Embryonic facial prominence (tissue), 1 donor: ENCODE data around the gene PREX1.

Experiments used
- DNase-seq: peaks from one replicate; pipeline ENCODE4 v3.0.0-alpha.2; 2016; ENCODE audit errors: extremely low spot score

PREX1 gene

DNA sequence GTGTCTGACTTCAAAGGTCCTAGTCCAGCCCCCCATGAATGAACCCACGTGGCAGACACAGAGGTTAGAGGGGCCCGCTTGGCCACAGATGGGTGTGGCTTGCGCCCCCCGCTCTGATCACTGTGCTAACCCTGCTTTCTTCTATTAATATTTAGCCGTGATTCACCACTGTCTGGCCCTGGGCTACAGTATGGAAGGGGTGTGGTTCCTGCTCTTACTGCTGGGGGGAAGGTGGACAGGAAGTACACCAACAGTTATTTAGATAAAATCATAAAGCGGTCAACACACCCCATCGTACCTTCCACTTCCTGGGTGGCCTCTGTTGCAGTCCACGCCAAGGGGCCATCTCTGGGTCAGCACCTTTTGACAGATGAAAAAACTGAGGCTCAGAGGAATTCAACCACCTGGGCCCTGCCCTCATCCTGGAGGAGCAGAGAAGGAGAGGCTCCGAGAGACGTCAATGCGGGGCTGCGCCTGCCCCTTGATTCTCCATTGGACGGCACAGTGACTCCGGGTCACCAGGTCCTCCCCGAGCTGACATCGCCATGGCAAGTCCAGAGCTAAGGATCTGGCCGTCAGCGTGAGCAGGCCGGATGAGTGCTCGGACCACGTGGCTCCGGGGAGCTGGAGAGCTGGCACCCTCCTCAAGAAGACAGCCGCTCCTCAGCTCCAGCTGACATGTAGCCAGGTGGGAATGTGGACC lies 206.3 kb downstream of the PREX1 start:
- no peak for DNase-seq

DNA sequence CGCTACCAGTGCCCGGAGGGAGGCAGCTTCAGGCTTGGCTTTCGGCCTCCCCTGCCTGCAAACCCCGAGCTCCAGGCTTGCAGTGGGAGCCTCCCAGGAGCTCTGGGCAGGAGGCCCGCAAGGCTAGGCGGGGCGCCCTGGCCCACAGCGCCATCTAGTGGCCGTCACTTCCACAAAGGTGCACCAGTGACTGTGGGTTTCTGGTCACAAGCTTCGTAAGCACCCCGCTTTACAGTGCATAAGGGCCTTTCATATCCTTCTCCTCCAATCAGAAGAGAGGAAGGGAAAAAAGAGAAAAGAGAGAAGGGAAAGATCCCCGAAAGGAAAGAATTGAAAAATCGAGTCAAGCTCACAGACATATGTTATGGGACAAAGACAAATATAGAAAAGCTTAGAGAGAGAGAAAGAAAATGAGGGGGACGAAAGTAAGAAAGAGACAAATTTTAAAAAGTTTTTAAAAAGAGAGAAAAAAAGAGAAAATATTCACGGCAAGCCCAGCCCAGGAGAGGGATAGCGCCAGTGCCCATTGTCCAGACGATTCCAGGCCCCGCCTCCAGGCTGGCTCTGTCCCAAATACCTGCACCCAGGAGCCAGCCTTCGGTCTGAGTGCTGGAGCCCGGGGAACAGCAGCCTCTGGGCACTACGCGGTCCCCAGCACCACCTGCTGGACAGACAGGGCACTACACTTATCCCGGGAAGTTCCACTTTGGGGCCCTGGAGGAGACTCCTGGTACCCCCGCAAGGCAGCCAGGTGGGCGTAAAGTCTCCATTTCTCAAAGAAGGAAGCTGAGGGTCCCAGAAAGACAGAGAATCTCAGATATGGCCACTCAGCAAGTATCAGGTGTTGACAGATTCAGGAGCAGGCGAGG lies 207.1 kb downstream of the PREX1 start:
- DNase-seq, result peak; percentile 78

DNA sequence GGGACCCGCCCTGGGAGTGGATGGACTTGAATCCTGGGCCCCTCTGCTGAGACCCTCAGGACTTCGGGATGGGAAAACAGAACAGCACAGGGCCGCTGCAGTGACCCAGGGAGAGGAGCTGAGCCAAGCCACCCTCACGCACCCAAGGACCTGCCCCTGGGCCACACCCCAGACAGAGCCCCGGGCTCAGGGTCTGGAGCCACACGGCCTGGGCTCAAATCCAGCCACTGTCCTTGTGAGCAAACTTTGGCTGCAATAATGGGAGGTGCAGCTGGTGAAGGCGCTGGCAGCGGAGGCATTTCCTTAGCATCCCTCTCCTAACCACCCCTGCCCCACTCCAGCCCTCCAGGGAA lies 207.7 kb downstream of the PREX1 start:
- no peak for DNase-seq

DNA sequence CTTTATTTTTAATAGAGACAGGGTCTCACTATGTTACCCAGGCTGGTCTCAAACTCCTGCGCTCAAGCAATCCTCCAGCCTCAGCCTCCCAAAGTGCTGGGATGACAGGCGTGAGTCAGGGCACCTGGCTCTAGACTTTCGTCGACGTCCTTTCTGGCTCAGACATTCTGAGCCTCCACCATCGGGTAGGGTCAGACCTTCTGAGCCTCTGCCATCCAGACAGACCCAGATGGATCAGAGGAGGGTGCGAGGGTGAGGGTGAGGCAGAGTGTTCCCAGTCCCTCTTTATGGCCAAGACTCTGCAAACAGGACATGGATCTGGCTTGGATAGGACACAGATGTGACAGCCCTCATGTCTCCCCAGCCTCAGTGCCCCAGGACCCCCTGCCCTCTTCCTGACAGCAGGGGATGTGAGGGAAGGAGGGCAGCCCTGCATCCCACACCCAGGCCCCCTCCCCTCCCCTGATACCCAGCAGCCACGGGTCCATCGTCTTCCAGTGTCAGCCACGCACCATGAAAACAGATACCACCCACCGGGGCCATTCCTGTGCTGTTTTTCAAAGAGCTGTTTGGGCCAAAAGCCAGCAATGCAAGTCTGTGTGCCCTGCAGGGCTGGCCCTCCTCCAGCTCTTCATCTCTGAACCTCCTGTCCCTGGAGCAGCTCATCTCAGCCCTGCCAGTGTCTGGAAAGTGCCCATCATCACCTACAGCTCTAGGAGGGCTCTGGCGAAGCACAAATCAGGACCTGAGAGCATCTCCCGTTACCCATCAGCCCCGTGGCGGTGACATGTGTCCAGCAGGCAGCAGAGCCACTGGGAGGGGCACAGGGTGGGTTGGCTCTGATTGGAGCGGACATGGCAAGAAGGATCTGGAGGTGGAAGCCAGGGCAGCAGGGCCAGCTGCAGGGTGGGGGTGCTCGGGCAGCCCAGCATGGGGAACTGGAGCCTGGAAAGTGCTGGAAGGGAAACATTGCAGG lies 208.4 kb downstream of the PREX1 start:
- no peak for DNase-seq

DNA sequence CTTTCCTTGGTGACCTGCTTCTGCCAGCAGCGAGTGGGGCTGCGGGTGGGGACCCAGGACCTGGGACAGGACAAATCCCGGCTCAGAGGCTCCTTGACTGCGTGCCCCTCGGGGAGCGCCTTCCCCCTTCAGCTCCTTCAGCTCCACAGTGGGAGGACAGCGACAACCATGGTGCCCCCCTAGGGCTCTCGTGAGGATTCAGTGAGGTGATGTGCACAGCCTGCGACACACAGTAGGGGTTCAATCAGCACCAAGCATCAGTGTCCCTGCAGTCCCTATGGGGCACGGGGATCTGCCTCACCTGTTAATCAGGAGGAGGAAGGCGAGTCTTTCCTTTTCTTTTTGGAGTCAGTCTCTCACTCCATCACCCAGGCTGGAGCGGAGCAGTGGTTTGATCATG lies 209.2 kb downstream of the PREX1 start:
- no peak for DNase-seq

DNA sequence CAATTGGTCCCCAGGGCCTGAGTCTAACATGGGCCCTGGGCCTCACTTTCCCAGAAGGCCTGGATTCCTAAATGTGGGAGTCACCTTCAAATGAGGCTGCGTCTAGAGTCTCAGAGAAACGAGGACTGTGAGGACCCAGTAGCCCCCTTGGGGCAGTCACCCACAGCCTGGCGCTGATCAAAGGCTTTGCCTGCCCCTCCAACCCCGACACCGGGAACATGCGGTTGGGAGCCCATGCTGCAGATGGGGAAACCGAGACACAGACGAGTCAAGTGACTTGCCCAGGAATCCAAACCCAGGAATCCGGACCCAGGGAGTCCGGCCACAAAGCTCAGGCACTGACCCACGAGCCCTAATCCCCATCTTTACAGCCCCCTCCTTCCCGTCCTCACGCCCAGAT lies 209.7 kb downstream of the PREX1 start:
- no peak for DNase-seq

DNA sequence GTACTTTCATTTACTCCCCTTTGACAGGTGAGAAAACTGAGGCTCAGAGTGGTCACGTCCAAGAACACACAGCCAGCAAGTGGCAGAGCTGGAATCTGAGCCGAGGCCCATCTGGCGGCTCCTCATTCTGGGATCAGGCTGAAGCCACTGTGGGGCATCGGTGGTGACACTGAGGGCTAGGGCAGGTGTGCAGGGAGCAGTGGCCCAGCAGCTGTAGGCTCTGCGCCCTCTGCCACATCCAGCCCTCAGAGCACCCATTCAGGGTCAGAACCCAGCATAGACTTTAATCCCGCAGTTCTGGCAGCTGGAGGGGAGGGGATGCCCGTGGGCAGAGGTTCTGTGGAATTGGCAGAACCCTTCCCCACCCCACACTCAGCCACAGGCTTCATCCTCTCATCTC lies 210.3 kb downstream of the PREX1 start:
- DNase-seq, result no peak

DNA sequence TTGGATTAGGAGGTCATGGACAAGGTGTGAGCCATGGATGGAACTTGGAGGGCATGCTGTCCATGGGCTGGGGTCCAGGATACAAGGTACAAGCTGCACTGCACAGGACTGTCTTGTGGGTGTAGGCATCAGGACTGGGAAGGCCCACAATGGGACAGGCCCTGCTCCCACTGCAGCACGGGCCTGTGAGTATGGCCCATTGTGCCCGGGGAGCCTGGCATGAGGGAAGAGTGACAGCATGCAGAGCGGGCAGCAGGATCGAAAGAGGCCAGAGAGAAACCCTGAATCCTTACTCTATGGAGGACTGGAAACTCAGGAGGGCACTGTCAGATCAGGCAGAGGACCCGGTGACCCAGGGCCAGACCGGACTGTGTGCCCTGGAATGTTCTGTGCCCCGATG lies 211.3 kb downstream of the PREX1 start:
- no peak for DNase-seq

DNA sequence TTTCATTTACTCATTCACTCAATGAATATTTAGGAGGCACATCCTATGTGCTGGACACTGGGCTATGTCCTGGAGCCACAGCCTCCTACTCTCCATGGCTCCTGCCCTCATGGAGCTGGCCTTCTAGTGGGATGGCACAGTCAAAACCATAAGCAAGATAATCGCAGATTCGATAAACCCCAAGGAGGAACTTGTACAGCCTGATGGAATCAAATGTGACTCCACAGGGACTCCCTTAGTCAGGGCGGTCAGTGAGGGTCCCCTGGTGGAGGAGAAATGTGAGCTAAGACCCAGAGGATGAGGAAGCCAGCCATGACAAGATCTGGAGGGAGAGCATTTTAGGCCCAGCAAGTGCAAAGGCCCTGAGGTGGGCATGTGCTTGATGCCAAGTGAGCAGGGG lies 211.9 kb downstream of the PREX1 start:
- DNase-seq, result no peak

DNA sequence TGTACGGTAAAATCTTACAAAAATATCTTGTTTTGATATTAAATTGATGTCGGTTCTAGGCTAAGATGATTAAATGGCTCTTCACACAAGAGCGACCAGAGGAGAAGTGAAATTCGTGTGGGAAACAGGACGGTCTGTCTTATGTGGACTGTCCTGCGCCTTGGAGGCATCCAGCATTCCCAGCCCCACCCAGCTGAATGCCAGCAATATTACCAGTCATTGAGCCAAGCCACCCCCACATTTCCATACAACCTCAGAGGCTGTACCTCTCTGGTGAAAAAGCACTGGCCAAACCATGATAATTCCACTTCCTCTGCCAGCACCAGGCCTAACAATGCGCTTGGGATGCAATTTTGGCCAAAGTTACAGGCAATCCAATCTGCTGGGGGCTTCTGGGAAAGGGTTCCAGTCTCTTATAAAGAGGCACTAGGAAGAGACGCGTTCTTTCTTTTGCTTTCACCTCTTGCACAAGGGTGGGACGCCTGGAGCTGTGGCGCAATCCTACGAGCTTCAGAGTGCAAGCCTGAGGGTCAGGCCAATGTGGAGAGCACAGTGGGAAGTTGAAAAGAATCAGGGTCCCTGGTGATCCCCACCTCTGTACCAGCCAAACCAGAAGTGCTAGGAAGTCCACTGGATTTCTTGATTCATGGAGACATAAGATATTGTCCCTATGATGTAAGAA lies 213.1 kb downstream of the PREX1 start:
- no peak for DNase-seq

DNA sequence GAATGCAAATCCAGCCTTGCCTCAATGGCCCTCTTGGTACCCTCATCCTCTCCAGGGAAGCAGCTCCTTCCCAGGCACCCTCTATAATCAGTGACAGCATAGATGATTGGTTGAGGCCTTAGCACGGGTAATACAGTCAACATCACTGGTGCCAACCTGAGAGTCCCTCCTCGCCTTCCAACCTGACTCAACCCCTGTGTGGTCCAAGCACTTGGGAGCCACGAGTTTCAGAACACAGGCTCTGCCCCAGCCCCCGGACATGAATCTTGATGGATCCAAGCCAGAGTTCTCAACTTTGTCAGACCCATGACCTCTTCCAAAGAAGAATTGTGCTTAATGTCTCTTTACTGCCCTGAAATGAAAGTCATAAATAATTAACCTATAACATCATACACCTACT lies 213.9 kb downstream of the PREX1 start:
- no peak for DNase-seq

DNA sequence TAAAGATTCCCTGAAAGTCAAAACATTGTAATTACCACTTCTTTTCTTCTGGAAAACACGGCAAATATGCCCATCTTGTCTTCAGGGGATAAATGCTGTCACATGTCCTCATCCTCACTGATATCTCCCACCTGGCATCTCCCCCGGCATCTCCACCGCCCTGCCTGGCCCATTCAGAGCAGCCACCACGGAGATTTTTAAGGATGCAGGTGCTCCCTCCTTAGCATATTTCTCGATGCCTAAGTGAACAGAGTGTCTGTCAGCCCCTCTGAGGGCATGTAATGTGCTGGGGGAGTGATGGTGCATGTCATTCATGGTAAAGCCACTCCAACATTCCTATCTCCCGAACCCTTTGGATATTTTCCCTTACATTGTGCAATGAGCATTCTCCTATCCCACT lies 215.5 kb downstream of the PREX1 start:
- DNase-seq, result no peak

DNA sequence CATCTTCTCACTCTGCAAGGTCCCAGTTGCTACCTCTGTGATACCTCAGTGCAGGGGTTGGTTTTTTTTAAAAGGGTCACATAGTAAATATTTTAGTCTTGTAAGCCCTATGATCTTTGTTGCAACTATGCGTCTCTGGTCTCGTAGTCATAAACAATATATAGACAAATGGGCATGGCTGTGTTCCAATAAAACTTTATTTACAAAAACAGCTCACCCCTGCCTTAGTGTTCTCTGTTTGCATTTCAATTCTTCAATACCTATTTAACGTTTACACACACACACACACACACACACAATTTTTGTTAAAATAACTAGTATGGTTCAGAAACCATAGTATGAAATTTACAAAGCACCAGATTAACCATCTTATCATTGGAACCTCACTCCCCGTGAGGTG lies 216.8 kb downstream of the PREX1 start:
- no peak for DNase-seq

DNA sequence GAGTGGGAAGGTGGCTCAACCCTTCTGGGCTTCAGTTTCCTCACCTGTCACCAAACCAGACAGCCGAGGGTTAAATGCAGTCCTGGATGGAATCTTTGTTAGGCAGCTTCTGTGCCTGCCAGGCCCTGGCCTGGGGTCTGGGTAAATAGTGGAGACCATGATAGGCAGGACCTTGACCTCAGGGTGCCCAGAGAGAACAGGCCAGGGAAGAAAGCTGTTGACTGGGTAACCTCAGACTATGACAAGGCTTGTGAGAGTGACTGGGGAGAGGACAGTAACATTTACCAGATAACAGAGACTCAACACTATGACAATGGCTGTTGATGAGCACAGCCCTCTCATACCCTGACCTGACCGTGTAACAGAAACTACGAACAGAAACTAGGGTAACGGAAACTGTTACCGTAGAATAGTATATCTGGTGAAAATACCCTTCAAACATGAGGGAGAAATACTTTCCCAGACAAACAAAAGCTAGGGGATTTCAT lies 218.3 kb downstream of the PREX1 start:
- no peak for DNase-seq

DNA sequence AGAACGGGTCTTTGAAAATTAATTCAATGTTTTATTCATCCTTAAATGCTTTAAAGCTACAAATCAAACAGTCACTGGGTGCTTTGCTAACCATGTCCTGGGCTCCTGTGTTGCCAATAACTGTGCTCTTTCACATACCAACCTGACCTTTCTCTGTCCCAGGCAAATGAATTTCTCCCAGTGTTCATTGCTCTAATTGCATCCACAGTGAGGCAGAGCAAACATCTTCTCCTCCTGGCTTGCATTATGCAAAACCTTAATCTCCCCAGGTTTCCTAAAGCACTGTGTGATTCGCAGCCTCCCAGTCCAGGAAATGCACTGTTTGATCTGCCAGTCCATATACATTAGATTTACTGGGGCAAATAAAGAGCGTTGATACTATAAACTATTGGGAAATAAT lies 219.0 kb downstream of the PREX1 start:
- DNase-seq, result no peak

DNA sequence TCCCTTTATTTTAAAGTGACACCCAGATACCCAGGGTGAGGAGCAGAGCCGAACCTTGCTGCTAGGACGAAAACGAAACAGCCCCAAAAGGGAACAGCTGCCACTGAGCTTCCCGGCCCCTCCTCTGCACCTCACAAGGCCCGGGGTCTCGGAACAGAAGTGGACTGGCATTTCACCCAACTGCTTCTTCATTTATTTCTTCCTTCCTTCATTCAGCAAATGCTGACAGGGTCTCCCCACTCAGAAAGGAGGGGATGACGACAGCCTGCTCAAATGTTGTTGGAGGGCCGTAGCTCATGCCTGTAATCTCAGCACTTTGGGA lies 220.3 kb downstream of the PREX1 start:
- DNase-seq, result no peak

DNA sequence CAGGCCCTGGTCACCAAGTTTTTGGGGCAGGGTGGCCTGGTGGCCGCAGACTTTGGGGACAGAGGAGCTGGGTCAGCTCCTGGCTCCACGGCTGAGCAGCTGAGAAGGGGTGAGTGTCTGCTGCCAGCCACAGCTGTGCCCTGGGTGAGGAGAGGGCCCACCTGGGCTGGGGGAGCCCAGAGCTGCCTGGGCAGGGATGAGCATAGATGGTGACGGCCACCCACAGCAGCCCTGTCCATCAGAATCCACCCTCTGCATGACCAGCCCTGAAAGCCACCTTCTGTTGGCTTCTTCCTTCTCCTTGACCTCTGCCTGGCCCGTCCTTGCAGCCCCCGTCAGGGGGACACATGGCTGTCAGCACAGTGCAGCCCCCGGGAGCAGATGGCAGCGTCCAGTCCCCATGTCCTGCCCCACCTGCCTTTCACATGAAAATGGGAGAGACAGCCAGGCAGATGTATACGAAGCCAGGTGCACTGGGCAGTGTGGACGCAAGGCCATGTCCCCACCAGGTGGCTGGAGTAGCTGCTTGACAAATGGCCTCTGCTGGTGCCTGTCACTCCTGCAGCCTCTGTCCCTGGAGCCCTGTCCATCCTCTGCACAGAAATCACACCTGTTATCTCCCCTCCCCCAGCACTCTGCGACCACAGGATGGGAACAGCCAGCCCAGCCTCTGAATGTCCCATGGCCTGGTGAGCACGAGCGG lies 220.8 kb downstream of the PREX1 start:
- no peak for DNase-seq

DNA sequence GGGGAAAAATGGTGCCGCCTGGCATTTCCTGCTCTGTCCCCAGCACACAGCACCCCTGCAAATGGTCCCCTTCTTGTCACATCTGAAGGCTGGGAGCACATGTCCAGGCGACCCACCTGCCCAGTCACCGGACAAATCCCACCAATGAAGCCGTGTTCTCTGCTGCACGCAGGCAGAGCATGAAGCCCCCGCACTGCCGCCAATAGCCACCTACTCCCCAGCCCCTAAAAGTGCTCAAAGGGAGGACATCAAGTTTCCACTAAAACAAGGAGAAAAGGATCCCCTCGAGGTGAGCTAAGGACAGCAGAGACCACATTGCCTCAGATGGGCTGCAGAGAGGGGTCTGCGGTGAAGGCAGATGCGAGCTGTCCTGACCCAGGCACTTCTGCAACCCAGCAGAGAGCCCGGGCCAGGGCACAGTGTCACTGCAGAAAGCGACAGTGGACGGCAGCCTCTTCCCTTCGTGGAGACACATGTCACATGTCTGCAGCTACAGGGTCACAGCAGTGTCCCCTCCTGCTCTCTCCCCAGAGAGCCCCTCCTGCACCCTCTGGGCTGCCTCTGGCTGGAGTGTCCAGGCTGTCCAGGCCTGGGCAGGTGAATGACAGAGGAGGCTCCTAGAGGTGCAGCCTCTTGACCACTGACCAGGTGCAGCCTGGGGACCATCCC lies 221.5 kb downstream of the PREX1 start:
- no peak for DNase-seq

DNA sequence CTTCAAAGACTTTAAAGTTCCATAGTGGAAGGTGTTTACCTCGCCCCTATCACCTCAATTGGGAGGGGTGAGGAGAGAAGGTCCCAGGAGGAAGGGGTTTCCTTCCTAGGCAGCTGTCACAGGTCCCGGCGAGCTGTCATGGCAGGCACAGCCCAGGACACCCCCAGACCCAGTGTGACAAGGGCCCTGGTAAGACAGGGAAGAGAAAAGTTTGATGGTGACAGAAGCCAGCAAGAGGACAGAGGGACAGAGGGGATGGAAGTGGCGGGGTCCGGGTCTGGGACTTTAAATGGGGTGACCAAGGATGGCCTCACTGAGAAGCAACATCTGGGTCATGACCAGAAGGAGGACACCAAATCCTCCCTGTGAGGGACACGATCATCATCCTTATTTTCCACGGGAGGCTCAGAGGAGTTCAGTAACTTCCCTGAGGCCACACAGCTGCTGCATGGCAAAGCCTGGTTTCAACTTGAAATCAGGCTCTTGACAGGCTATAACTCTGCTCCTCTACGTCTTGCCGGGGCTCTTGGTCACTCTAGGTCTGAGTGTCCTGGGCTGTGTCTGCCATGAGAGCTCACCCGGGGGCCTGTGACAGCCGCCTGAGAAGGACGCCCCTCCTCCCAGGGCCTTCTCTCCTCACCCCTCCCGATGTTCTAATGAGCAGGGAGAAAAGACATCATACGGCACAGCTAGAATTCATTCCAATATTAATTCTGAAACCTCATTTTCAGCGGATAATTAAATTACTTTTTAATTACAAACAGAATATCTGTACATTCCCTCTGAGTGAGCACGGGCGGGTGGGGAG lies 222.2 kb downstream of the PREX1 start:
- DNase-seq, result no peak

DNA sequence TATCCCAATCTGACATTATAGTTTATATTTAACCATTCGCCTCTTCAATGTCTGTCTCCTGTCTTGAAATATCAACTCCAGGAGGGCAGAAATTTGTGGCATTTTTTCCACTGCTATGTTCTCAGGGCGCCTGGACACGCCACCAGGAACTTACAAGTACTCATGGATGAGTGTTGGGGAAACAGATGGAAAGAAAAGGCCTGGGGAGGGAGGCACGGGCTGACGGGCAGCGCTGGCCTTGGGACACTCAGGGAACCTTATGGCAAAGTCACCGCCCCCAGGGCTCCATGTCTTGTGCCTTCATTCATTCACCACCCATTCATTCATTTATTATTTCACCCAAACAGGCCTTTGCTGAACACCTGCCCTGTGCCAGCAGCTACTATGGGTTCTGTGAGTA lies 222.9 kb downstream of the PREX1 start:
- DNase-seq, result no peak
